Panc1 (cell line): ENCODE data around the gene LRIG3. TPM values are rescaled to one million over a fixed set of nuclear protein-coding genes. Genes with fewer than 3 reads are reported as not detected.

Experiments
- ATAC-seq: fragments of 200-7000 bp; cut with Tn5 transposase; 2 replicates; pipeline ENCODE4 v1.9.1; 2020; ENCODE audit warnings: mild to moderate bottlenecking, moderate library complexity
- BruUV-seq: library from RNA; stranded (reverse); fragments of 400-500 nt; replicated peaks from 2 replicates; lab custom pipeline; 2021; lab: Mats Ljungman, UMichigan
- CTCF ChIA-PET: fragments of 300-600 bp; sonication (Branson Sonifier 250); formaldehyde crosslinking; loops from one replicate; lab custom pipeline; 2022; ENCODE audit warnings: antibody characterized with exemption; lab: Charles Lee
- POLR2A ChIA-PET: fragments of 300-600 bp; sonication (Branson Sonifier 250); formaldehyde crosslinking; loops from one replicate; lab custom pipeline; 2022; ENCODE audit warnings: antibody characterized with exemption; lab: Charles Lee
- DNase-seq: peaks from one replicate; pipeline ENCODE4 v3.0.0-alpha.2; 2010; ENCODE audit warnings: low read depth, low spot score
- H3K27ac ChIP-seq: 2 replicates; pipeline ENCODE4 v1.5.1; 2011; ENCODE audit warnings: mild to moderate bottlenecking, low read length, inconsistent platforms
- H3K27me3 ChIP-seq: fragments of 200-500 bp; sonication (Bioruptor generic); 2 replicates; pipeline ENCODE4 v1.6.0; 2014; ENCODE audit warnings: low read length, inconsistent platforms; ENCODE audit not compliant: control insufficient read depth, insufficient read depth
- H3K36me3 ChIP-seq: fragments of 200-500 bp; sonication (Bioruptor generic); 2 replicates; pipeline ENCODE4 v1.5.1; 2014; ENCODE audit warnings: inconsistent platforms, mild to moderate bottlenecking, low read length, moderate library complexity; ENCODE audit not compliant: control insufficient read depth, insufficient read depth
- H3K4me1 ChIP-seq: 2 replicates; pipeline ENCODE4 v1.5.1; 2011; ENCODE audit warnings: inconsistent platforms, mild to moderate bottlenecking, low read length, moderate library complexity; ENCODE audit not compliant: control insufficient read depth, insufficient read depth
- H3K4me3 ChIP-seq, 2 experiments: 2 replicates each; pipeline ENCODE4 v1.5.1; 2011 to 2012; ENCODE audit warnings: low read depth in 2 of 2, low read length in 2 of 2, mild to moderate bottlenecking in 2 of 2, inconsistent platforms in 1 of 2, moderate library complexity in 1 of 2
- H3K9me3 ChIP-seq: fragments of 200-500 bp; sonication (Bioruptor generic); 2 replicates; pipeline ENCODE4 v1.5.1; 2014; ENCODE audit warnings: low read depth, mild to moderate bottlenecking, inconsistent platforms, low read length, moderate library complexity; ENCODE audit not compliant: control insufficient read depth, insufficient read depth
- POLR2AphosphoS5 ChIP-seq: IDR thresholded peaks from 2 replicates; pipeline ENCODE4 v1.6.1; 2012; ENCODE audit warnings: mild to moderate bottlenecking, low read depth, low read length, moderate library complexity
- SIN3A ChIP-seq: IDR thresholded peaks from 2 replicates; pipeline ENCODE4 v1.6.1; 2012; ENCODE audit warnings: low read depth, mild to moderate bottlenecking, low read length, moderate library complexity, borderline replicate concordance; ENCODE audit not compliant: insufficient read depth
- TCF7L2 ChIP-seq: IDR thresholded peaks from 2 replicates; pipeline ENCODE4 v1.6.1; 2011; ENCODE audit warnings: mild to moderate bottlenecking, low read depth, low read length, inconsistent platforms
- in situ Hi-C: cut with HindIII; loops from 2 replicates; pipeline ENCODE4 v1.10.0; 2016; ENCODE audit warnings: low sequenced_read_pairs, low pct_unique_long_range_greater_than_20kb
- intact Hi-C: fragments of 100-400 bp; cut with micrococcal nuclease; formaldehyde crosslinking; loops from one replicate; pipeline ENCODE4 v1.10.0; 2022; ENCODE audit not compliant: unreplicated experiment
- total RNA-seq: library from RNA; stranded (reverse); gene quantifications from one replicate; pipeline ENCODE4 v1.2.1, GENCODE V29; 2021; ENCODE audit not compliant: unreplicated experiment
- TF ChIP-seq, protein P1 (sequence below): fragments of 450-650 bp; IDR thresholded peaks from 2 replicates; pipeline ENCODE4 v1.5.1; 2017; ENCODE audit warnings: mild to moderate bottlenecking
- TF ChIP-seq, protein P2 (sequence below), 2 experiments: IDR thresholded peaks; 2 replicates each; pipeline ENCODE4 v1.6.1; 2011 to 2012; ENCODE audit warnings: low read depth in 2 of 2, control low read depth in 1 of 2, low read length in 1 of 2, mild to moderate bottlenecking in 1 of 2, moderate library complexity in 1 of 2; ENCODE audit not compliant: insufficient read depth in 1 of 2

Gene LRIG3
- total RNA-seq, 1 experiment from 2014 or later = 12.1 TPM

DNA sequence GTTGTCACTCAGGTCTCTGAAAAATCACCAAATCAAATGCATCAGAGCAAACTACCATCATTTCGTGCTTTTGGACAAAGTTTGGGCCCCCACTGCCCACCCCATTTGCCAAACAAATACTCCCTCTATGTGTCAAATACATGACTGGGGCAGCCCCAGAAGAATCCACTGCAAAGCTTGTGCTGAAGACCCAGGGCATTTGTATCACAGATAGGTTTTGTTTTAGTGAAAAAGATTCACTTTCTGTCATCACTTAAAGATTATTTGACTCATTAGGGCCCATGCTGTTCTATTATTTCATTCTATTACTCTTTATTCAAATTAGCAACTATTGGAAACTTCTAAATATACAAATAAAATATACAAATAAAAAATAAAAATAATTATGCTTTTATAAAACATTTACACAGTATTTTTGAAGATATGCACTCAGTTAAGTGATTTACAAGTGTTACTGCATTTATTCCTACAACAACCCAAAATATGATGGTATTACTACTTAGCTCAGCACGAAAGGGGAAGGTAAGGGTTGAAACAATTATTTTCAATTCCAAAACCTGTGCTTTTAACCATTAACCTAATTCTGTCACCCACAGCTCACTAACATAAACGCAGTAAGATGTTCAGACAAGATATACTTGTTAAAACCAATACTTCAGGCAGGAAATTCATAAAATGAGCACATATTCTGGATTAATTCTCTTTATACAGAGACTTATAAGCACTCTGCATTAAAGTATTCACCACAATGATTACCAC is 36.5 kb downstream of the LRIG3 start:
- BruUV-seq = no TSS peak
- ATAC-seq (no peak), DNase-seq (no peak)
- ChIA-PET POLR2A (no interaction called here), CTCF (no interaction called here)
- H3K36me3 ChIP-seq = peaks cover 12% of the 10 kb centered on the region; the same call in 1 of the 2 replicates
- no peaks in the 10 kb centered on the region for H3K4me1 ChIP-seq
- intact Hi-C loops (no loop called here), in situ Hi-C loops (no loop called here)
- H3K9me3 ChIP-seq = no peaks in the 10 kb centered on the region
- no peaks in the 10 kb centered on the region for H3K27me3 ChIP-seq
- H3K27ac ChIP-seq = no peak overlapping the region
- no peak overlapping the region for H3K4me3 ChIP-seq
- TF ChIP-seq POLR2AphosphoS5 = no peak
- TF ChIP-seq TCF7L2 = no peak
- TF ChIP-seq, protein P1, sequence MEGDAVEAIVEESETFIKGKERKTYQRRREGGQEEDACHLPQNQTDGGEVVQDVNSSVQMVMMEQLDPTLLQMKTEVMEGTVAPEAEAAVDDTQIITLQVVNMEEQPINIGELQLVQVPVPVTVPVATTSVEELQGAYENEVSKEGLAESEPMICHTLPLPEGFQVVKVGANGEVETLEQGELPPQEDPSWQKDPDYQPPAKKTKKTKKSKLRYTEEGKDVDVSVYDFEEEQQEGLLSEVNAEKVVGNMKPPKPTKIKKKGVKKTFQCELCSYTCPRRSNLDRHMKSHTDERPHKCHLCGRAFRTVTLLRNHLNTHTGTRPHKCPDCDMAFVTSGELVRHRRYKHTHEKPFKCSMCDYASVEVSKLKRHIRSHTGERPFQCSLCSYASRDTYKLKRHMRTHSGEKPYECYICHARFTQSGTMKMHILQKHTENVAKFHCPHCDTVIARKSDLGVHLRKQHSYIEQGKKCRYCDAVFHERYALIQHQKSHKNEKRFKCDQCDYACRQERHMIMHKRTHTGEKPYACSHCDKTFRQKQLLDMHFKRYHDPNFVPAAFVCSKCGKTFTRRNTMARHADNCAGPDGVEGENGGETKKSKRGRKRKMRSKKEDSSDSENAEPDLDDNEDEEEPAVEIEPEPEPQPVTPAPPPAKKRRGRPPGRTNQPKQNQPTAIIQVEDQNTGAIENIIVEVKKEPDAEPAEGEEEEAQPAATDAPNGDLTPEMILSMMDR = no peak

DNA sequence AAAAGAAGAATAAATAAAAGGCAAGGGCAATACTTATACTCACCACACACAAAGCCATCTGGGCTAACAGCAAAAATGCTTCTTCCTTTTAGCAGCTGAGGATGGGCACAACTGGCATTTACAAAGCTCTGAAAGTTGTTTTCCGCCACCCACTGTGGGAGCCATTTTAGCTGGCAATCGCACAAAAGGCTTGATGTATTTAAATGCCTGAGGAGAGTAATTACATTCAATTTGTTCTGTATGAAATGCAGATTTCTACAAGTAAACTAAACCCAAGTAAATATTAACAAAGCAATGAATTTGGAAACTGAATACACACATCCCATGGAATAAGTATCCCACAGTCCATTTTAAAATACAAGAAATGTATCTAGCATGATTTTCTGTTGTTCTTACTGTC is 37.5 kb downstream of the LRIG3 start:
- in situ Hi-C loops (no loop called here), intact Hi-C loops (no loop called here)
- ATAC-seq (no peak), DNase-seq (no peak)
- ChIA-PET POLR2A (no interaction called here), CTCF (no interaction called here)
- no peak overlapping the region for H3K27ac ChIP-seq
- TF ChIP-seq SIN3A (no peak), POLR2AphosphoS5 (no peak), TCF7L2 (no peak)
- TF ChIP-seq, protein P2, sequence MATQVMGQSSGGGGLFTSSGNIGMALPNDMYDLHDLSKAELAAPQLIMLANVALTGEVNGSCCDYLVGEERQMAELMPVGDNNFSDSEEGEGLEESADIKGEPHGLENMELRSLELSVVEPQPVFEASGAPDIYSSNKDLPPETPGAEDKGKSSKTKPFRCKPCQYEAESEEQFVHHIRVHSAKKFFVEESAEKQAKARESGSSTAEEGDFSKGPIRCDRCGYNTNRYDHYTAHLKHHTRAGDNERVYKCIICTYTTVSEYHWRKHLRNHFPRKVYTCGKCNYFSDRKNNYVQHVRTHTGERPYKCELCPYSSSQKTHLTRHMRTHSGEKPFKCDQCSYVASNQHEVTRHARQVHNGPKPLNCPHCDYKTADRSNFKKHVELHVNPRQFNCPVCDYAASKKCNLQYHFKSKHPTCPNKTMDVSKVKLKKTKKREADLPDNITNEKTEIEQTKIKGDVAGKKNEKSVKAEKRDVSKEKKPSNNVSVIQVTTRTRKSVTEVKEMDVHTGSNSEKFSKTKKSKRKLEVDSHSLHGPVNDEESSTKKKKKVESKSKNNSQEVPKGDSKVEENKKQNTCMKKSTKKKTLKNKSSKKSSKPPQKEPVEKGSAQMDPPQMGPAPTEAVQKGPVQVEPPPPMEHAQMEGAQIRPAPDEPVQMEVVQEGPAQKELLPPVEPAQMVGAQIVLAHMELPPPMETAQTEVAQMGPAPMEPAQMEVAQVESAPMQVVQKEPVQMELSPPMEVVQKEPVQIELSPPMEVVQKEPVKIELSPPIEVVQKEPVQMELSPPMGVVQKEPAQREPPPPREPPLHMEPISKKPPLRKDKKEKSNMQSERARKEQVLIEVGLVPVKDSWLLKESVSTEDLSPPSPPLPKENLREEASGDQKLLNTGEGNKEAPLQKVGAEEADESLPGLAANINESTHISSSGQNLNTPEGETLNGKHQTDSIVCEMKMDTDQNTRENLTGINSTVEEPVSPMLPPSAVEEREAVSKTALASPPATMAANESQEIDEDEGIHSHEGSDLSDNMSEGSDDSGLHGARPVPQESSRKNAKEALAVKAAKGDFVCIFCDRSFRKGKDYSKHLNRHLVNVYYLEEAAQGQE (IDR thresholded peaks at IDR 0.05; ENCODE audit: insufficient read depth in 1 of 2, low read depth in 2 of 2, low read length in 1 of 2) = no peak
- TF ChIP-seq, protein P1 = no peak
- no peaks in the 10 kb centered on the region for H3K9me3 ChIP-seq
- peaks cover 13% of the 10 kb centered on the region; the same call in 1 of the 2 replicates for H3K36me3 ChIP-seq
- no peak overlapping the region for H3K4me3 ChIP-seq
- no TSS peak for BruUV-seq
- H3K27me3 ChIP-seq = no peaks in the 10 kb centered on the region
- H3K4me1 ChIP-seq = no peaks in the 10 kb centered on the region
